HG02571 (cell line): ENCODE results near the gene NET1.
A peak's percentile ranks its signal among the peaks of the same experiment; 100 is the strongest.

Source experiments
- ATAC-seq: cut with Tn5 transposase; IDR thresholded peaks from one replicate; pipeline ENCODE4 v1.9.1; 2021; ENCODE audit warnings: mild to moderate bottlenecking, moderate library complexity; ENCODE audit not compliant: unreplicated experiment

The NET1 gene

DNA sequence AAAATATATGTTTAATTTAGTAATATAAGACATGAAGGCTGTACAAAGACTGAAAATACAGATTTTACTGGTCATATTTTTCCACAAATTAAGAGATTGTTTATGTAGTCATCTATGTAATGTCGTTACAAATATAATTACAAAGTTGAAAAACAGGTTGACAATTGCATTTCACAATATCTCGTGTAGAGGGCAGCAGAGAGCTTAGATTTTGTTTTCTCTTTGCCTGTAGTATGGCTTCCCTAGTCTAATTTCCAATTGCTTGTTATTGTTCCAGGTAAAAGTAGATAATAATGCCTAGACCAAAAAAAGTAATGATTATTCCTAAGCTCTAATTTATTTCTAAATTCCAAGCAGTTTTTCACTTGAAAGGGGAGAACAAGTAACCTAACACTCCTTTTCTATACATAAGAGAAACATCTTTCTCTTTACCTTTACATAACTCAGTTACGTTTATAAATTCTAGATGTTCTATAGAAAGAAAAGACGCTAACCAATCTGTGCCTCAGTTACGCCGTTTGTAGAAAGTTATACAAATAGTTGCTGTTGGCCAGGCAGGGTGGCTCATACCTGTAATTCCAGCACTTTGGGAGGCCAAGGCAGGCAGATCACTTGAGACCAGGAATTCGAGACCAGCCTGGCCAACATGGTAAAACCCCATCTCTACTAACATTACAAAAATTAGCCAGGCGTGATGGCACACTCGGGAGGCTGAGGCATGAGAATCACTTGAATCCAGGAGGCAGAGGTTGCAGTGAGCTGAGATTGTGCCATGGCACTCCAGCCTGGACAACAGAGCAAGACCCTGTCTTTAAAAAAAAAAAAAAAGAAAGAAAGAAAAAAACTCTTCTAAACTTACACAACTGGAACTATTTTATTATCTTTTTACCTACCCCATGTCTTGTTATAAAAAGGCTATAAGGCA is 30.0 kb downstream of the NET1 start:
- no peak for ATAC-seq

DNA sequence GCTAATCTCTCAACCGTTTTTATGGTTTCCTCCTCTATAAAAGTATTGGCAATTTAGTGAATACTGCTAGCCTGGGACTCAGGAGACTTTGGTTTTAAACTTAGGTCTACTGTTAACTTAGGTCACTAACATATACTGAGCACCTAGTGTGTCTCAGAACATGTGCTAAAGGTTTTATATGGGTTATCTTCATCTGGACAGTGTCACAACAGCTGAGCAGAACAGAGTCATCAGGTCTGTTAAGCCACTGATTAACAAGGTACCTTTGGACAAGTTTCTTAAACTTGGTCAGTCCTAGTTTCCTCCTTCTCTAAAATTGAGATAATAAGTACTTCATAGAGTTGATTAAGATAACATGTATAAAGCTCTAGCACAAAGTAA is 30.6 kb downstream of the NET1 start:
- no peak for ATAC-seq

- ATAC-seq: peak; percentile 73
These were observed 31.1 kb downstream of the NET1 start for GRCh38 chr10:5443429-5443828.

- no peak for ATAC-seq
These were observed 32.6 kb downstream of the NET1 start for GRCh38 chr10:5445006-5445405.

GRCh38 chr10:5446390-5446926 is 34.1 kb downstream of the NET1 start:
- ATAC-seq: no peak

DNA sequence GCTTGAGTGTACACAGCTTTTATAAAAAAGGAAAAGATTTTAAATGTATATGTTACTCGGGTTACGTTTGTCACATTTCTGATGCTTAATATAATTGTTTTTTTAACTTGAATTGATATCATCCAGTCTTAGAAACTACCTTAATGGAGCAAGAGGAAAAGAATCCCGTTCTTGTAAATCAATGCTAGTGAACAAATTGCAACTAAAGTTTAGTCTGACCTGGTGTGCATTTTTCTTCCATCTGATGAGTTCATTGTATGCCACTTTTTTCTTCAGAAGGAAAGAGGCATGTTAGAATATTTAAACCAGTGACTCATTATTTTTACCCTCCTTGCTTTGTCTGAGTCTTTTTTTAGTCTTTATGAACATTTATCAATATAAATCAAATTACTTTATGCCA is 34.7 kb downstream of the NET1 start:
- no peak for ATAC-seq

DNA sequence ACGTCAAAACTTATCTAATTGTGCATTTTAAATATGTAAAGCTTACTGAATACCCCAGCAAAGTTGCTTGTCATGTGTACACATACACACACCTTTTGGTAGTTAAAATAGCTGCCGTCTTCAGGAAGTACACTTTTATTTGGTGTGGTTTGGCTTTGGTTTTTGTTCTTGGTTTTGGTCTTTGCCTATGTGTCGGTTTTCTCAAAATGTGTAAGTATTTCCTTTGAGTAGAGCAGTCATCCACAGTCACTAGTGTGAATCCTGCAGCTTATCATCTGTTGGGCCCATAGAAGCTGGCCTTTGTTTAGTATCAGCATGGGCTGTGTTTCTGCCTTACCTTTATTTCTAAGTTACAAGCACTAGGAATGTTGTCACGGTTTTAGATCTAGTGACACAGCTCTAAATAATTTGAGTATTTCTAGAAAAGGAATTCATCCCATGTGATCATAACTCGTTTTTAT is 35.3 kb downstream of the NET1 start:
- peak; percentile 51 for ATAC-seq

- no peak for ATAC-seq
These were observed 36.1 kb downstream of the NET1 start for GRCh38 chr10:5448333-5449001.

DNA sequence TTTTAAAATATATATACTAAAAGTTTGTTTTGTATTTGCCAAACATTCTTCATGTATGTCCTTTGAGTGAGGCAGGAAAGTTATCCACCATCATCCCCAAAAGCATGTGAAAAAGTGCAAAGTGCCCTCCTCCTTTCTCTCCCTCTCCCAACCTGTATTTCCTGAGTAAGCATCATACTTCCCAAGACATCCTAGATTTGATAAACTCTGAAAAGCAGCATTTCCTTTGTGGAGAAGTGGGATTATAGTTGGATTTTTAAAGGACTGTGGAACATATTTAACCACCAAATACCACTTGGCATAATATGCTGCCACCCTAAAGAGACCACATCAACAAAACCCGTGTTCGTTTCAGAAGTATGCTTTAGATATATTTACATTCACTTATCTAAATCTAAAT is 36.9 kb downstream of the NET1 start:
- ATAC-seq: no peak

- ATAC-seq: no peak
These were observed 37.5 kb downstream of the NET1 start for GRCh38 chr10:5449823-5450222.

DNA sequence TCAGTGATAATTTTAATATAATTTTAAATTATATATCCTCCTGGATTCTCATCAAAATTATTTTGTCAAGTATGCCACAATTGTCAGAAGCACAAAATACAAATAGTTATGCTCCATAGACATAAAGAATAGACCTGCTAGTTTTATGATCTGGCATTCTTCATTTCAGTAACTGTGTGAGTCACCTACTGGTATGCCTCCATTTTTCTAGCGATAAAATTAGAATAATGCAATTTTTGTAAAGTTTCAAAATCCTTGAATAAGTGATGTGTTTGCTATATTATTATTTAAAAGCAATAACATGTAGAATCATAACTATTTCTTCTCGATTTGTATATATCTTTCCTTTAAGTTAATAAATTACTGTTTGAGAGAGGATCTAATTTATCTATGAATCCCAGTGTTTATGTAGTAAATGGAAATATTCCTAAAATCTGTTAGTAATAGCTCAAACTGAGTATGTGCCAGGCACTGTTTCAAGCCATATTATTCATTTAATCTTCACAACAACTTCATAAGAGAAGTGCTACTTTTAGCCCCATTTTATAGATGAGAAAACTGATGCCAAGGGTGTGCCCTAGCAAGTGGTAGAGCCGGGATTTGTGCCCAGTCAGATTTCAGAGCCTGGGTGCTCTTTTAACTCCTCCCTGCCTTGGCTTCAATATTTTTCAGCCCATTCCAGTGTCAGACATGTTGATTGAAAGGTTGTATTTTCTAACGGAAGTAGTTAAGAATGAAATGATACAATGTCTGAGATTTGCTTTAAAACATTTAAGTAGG is 38.4 kb downstream of the NET1 start:
- ATAC-seq: no peak

GRCh38 chr10:5453749-5454489 is 41.6 kb downstream of the NET1 start:
- ATAC-seq: no peak

DNA sequence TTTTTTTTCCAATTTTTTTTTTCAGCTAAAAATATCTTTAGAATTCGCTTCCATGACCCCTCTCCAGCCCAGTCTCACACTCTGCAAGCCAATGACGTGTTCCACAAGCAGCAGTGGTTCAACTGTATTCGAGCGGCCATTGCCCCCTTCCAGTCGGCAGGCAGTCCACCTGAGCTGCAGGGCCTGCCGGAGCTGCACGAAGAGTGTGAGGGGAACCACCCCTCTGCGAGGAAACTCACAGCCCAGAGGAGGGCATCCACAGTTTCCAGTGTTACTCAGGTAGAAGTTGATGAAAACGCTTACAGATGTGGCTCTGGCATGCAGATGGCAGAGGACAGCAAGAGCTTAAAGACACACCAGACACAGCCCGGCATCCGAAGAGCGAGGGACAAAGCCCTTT is 44.2 kb downstream of the NET1 start:
- no peak for ATAC-seq

DNA sequence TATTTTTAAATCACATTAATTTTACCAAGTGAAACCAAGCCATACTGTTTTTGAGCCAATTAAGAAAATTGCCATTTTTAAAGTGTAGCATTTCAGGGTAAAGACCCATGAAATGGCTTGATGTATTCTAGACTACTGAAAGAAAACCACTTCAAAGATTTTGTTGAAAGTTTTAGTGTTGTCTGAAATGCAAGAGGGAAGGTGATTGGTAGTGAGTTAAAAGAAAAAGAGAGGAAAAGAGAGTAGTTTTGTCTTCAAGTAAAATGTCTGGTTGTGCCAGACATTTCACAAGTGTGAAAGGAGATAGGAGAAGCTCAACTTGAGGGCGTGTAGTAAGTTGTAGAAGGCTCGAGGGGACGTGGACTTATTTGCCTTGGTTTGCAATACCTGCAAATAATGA is 45.4 kb downstream of the NET1 start:
- ATAC-seq: no peak

DNA sequence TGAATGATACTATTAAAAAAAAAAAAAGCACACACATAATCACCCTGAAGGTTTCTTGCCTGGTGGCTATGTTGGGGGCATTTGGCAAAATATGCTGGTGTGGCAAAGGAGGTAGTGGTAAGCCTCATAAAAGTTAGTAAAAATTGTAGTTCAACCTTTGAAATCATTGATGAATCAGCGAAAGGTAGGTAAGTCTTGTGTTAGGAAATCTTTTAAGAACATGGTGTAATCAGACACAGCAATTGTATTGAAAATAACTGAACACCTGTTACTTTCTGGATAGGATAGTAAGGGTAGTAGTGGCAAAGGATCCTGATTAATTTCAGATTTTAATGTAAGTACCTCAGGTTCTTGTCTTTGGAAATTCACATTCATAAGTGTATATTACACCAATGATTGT is 46.1 kb downstream of the NET1 start:
- ATAC-seq: no peak

DNA sequence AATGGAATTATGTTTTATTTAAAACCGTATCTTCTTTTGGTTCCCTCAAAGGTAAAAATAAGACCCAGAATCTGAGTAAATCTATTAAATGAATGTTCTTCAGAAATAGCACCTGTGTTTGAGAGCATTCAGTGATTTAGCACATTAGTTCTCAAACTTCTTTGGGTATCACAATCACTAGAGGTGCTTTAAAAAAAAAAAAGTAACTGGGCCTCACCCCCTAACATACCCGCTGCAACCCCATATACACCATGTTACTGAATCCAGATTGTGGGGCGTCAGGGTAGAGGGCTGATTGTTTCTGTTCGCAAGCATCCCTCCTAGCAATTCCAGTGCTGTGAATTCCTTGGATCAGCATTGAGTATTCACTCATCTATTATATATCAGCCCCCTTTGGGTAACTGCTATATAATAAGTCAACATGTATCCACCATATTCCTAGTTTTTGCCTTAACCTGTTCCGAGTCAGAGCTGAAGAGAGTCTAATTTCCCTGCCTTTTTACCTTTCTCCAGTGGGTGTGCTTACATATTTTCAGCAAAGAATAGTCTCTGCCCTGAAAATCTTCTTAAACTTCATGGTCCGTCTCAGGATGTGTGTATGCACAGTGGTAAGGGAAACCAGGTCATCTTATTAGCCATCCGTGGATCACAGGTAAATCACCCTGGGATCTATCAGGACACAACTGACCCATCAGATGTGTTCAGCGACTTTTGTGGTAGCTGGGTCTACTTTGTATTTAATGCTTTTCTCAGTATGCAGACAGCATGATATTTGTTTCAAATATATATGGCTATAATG is 46.8 kb downstream of the NET1 start:
- no peak for ATAC-seq

- no peak for ATAC-seq
These were observed 48.3 kb downstream of the NET1 start for GRCh38 chr10:5460468-5461202.

DNA sequence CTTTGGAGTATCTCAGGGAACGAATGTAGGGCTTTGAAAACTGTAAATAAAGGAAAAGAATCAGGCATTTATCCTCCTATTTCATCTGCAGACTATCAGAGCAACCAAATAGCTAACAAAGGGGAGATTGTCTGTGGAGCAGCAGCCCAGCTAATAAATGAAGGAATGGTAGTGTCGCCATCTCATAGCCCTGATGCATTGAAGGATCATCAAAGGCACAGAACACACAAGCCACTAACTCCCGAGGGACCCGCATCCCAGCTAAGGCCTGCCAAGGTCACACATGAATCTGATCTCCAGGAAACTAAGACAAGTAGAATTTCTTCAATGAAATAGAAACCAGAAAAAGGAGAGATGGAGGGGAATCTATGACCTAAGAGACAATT is 48.8 kb downstream of the NET1 start:
- no peak for ATAC-seq
